Testis (tissue), 3 donors: ENCODE data around the gene ALOX15B. TPM values are rescaled to one million over a fixed set of nuclear protein-coding genes. Genes with fewer than 3 reads are reported as not detected.

ENCODE experiments used
- DNase-seq: peaks from one replicate; pipeline ENCODE4 v3.0.0-alpha.2; 2019
- H3K27ac ChIP-seq, 2 donors: fragments of 200-600 bp; sonication (generic); one replicate each; pipeline ENCODE4 v1.5.1; 2019
- H3K27me3 ChIP-seq: fragments of 200-600 bp; sonication (generic); one replicate; pipeline ENCODE4 v1.5.1; 2019
- H3K36me3 ChIP-seq: fragments of 200-600 bp; sonication (generic); one replicate; pipeline ENCODE4 v1.5.1; 2017; ENCODE audit warnings: low read depth; ENCODE audit errors: missing control alignments
- H3K4me1 ChIP-seq: fragments of 200-600 bp; sonication (generic); one replicate; pipeline ENCODE4 v1.5.1; 2019
- H3K4me3 ChIP-seq, 2 donors: fragments of 200-600 bp; sonication (generic); one replicate each; pipeline ENCODE4 v1.5.1; 2017 to 2019
- H3K9me3 ChIP-seq: fragments of 200-600 bp; sonication (generic); one replicate; pipeline ENCODE4 v1.5.1; 2017
- CTCF ChIP-seq, 3 experiments: fragments of 450-650 bp in 2 of 3; fragments of 200-600 bp in 1 of 3; sonication (generic) in 1 of 3; IDR thresholded peaks; one replicate each; pipeline ENCODE4 v1.5.1; 2016 to 2019; ENCODE audit warnings: antibody characterized with exemption in 3 of 3, mild to moderate bottlenecking in 2 of 3, moderate library complexity in 1 of 3
- POLR2A ChIP-seq: fragments of 450-650 bp; IDR thresholded peaks from one replicate; pipeline ENCODE4 v1.6.1; 2017; ENCODE audit warnings: antibody characterized with exemption, mild to moderate bottlenecking, moderate library complexity
- WGBS, 2 donors: methylation state at CpG; one replicate each; pipeline ENCODE4 v1.1.5; 2018; 5-methylcytosine and 5-hydroxymethylcytosine counted together
- intact Hi-C: fragments of 100-400 bp; cut with DNase I; formaldehyde crosslinking; loops from one replicate; pipeline ENCODE4 v1.15.1; 2023; ENCODE audit warnings: low total_unique reads
- polyA plus RNA-seq: library from polyadenylated mRNA; stranded (reverse); fragments of 350-450 nt; fragmentation: Illumina TruSeq; extraction: RNeasy Lipid Tissue Mini Kit (QIAGEN cat#74804); gene quantifications from one replicate; pipeline ENCODE4 v1.2.3, GENCODE V29; 2014; ENCODE audit warnings: low read depth, low replicate concordance; ENCODE audit not compliant: insufficient read depth
- total RNA-seq, 2 donors: library from RNA; depleted of rRNA; stranded (reverse); fragments of >200 nt; gene quantifications; one replicate each; pipeline ENCODE4 v1.2.3, GENCODE V29; 2016

ALOX15B gene
- total and polyA plus RNA-seq, 3 donors from 2014 or later, result 0.79 to 2.2 (median 1.8) TPM

GRCh38 chr17:8048736-8049135, 9.9 kb downstream of the ALOX15B start:
- Histone ChIP-seq H3K27ac (no peak overlapping the region), H3K4me3 (no peak overlapping the region), H3K36me3 (no peaks in the 10 kb centered on the region), H3K9me3 (no peaks in the 10 kb centered on the region), H3K4me1 (no peaks in the 10 kb centered on the region), H3K27me3 (no peaks in the 10 kb centered on the region)
- WGBS, 2 donors, result 80 to 82% methylated on average over 8 of the region's 8 CpGs
- intact Hi-C loops, result loop anchor here (10.0 kb wide), 1 partner anchor 54 kb away; no protein-coding TSS in a partner anchor
- TF ChIP-seq POLR2A (no peak), CTCF (IDR thresholded peaks at IDR 0.05) (no peak)
- DNase-seq, result no peak

GRCh38 chr17:8051831-8052230, 13.0 kb downstream of the ALOX15B start:
- 85 to 92% methylated on average over 7 of the region's 7 CpGs for WGBS, 2 donors
- no peak for DNase-seq
- H3K27me3 ChIP-seq, result no peaks in the 10 kb centered on the region

GRCh38 chr17:8052256-8053252, 13.7 kb downstream of the ALOX15B start:
- no peaks in the 10 kb centered on the region for H3K4me1 ChIP-seq
- H3K27ac ChIP-seq, result no peak overlapping the region
- intact Hi-C loops, result no loop called here
- no peak overlapping the region for H3K4me3 ChIP-seq
- H3K27me3 ChIP-seq, result no peaks in the 10 kb centered on the region
- DNase-seq, result no peak
- TF ChIP-seq CTCF (IDR thresholded peaks at IDR 0.05) (no peak), POLR2A (no peak)
- no peaks in the 10 kb centered on the region for H3K36me3 ChIP-seq
- WGBS, 2 donors, result 84 to 90% methylated on average over 6 of the region's 6 CpGs
- no peaks in the 10 kb centered on the region for H3K9me3 ChIP-seq

More at GRCh38 chr17:8051831-8052230, 13.0 kb downstream of the ALOX15B start:
- H3K4me3 ChIP-seq, result no peak overlapping the region
- H3K9me3 ChIP-seq, result no peaks in the 10 kb centered on the region
- H3K27ac ChIP-seq, result no peak overlapping the region
- H3K36me3 ChIP-seq, result no peaks in the 10 kb centered on the region
- no peak for TF ChIP-seq POLR2A
- TF ChIP-seq CTCF (IDR thresholded peaks at IDR 0.05), result no peak
- intact Hi-C loops, result no loop called here
- H3K4me1 ChIP-seq, result no peaks in the 10 kb centered on the region

GRCh38 chr17:8053600-8053999, 14.7 kb downstream of the ALOX15B start:
- no peaks in the 10 kb centered on the region for H3K36me3 ChIP-seq
- no peak for DNase-seq
- H3K27ac ChIP-seq, result no peak overlapping the region
- WGBS, 2 donors, result 97 to 98% methylated on average over 7 of the region's 7 CpGs
- no peaks in the 10 kb centered on the region for H3K27me3 ChIP-seq
- H3K4me3 ChIP-seq, result no peak overlapping the region
- H3K9me3 ChIP-seq, result no peaks in the 10 kb centered on the region
- TF ChIP-seq CTCF (IDR thresholded peaks at IDR 0.05), result no peak
- TF ChIP-seq POLR2A, result no peak
- no peaks in the 10 kb centered on the region for H3K4me1 ChIP-seq
- intact Hi-C loops, result no loop called here
